K562 (cell line): Measurements from ENCODE around the gene RRAS. TPM values are rescaled to one million over a fixed set of nuclear protein-coding genes. Genes with fewer than 3 reads are reported as not detected.

Experiments
- ARHGAP35 ChIP-seq: fragments of 450-650 bp; IDR thresholded peaks from 2 replicates; pipeline ENCODE4 v1.6.1; 2018; ENCODE audit not compliant: partially characterized antibody
- ARID2 ChIP-seq: fragments of 450-650 bp; IDR thresholded peaks from 2 replicates; pipeline ENCODE4 v1.6.1; 2017; ENCODE audit warnings: antibody characterized with exemption, mild to moderate bottlenecking
- ASH1L ChIP-seq: fragments of 450-650 bp; IDR thresholded peaks from 2 replicates; pipeline ENCODE4 v1.6.1; 2018; ENCODE audit warnings: borderline replicate concordance, mild to moderate bottlenecking, low read depth; ENCODE audit not compliant: partially characterized antibody
- GTF2F1 ChIP-seq: IDR thresholded peaks from 2 replicates; pipeline ENCODE4 v1.6.1; 2011; ENCODE audit warnings: low read depth, low read length, improper control_type of control experiment
- HLTF ChIP-seq: fragments of 450-650 bp; IDR thresholded peaks from 2 replicates; pipeline ENCODE4 v1.6.1; 2016
- MIER1 ChIP-seq: fragments of 450-650 bp; IDR thresholded peaks from 2 replicates; pipeline ENCODE4 v1.6.1; 2016; ENCODE audit warnings: antibody characterized with exemption, mild to moderate bottlenecking, low read depth
- NFATC3 ChIP-seq: fragments of 450-650 bp; IDR thresholded peaks from 2 replicates; pipeline ENCODE4 v1.6.1; 2017; ENCODE audit warnings: mild to moderate bottlenecking
- NR2C2 ChIP-seq, 2 experiments: fragments of 200-800 bp in 1 of 2; sonication (Bioruptor generic) in 1 of 2; sonication (generic) in 1 of 2; formaldehyde crosslinking in 1 of 2; IDR thresholded peaks; 2 replicates each; pipeline versions ENCODE4 v1.6.1 to v1.8.0; 2016 to 2022; ENCODE audit warnings: mild to moderate bottlenecking in 1 of 2, missing compliant biosample characterization in 1 of 2, missing genetic modification characterization in 1 of 2, missing genetic modification reagents in 1 of 2
- RFX5 ChIP-seq: IDR thresholded peaks from 2 replicates; pipeline ENCODE4 v1.6.1; 2011; ENCODE audit warnings: low read depth, mild to moderate bottlenecking, improper control_type of control experiment, low read length
- RNF219 ChIP-seq: fragments of 250-450 bp; sonication (Bioruptor Pico); IDR thresholded peaks from 2 replicates; pipeline ENCODE4 v1.5.0; 2022; ENCODE audit warnings: mild to moderate bottlenecking
- SIN3B ChIP-seq: fragments of 450-650 bp; IDR thresholded peaks from 2 replicates; pipeline ENCODE4 v1.6.1; 2017; ENCODE audit warnings: low read depth, mild to moderate bottlenecking, moderate library complexity
- SIX5 ChIP-seq, 2 experiments: IDR thresholded peaks; 2 replicates each; pipeline ENCODE4 v1.6.1; 2011; ENCODE audit warnings: low read length in 2 of 2, borderline replicate concordance in 1 of 2, low read depth in 1 of 2, mild to moderate bottlenecking in 1 of 2, moderate library complexity in 1 of 2; ENCODE audit not compliant: insufficient read depth in 1 of 2
- TAF15 ChIP-seq: fragments of 200-400 bp; formaldehyde crosslinking; IDR thresholded peaks from 2 replicates; pipeline ENCODE4 v1.6.1; 2017; ENCODE audit warnings: mild to moderate bottlenecking, low read depth, low read length, moderate library complexity
- TCF7L2 ChIP-seq: fragments of 150-350 bp; IDR thresholded peaks from 2 replicates; pipeline ENCODE4 v1.6.1; 2016; ENCODE audit warnings: low read depth, mild to moderate bottlenecking, low read length, moderate library complexity
- TFE3 ChIP-seq: fragments of 450-650 bp; formaldehyde crosslinking; IDR thresholded peaks from 2 replicates; pipeline ENCODE4 v1.4.0; 2020; ENCODE audit warnings: mild to moderate bottlenecking, mixed read lengths
- ZBTB8A ChIP-seq: fragments of 450-650 bp; IDR thresholded peaks from 2 replicates; pipeline ENCODE4 v1.6.1; 2018; ENCODE audit warnings: mild to moderate bottlenecking, moderate library complexity; ENCODE audit not compliant: partially characterized antibody
- ZNF239 ChIP-seq: fragments of 250-450 bp; sonication (Bioruptor Pico); IDR thresholded peaks from 2 replicates; pipeline ENCODE4 v1.4.0; 2020; ENCODE audit warnings: mild to moderate bottlenecking
- ZNF57 ChIP-seq: fragments of 450-650 bp; formaldehyde crosslinking; IDR thresholded peaks from 2 replicates; pipeline ENCODE4 v1.4.0; 2020; ENCODE audit warnings: mild to moderate bottlenecking, moderate library complexity
- ZNF699 ChIP-seq: fragments of 250-450 bp; sonication (Bioruptor Pico); IDR thresholded peaks from 2 replicates; pipeline ENCODE4 v1.8.0; 2021; ENCODE audit warnings: mild to moderate bottlenecking, moderate library complexity; ENCODE audit not compliant: insufficient replicate concordance
- ZZZ3 ChIP-seq: fragments of 450-650 bp; IDR thresholded peaks from 2 replicates; pipeline ENCODE4 v1.6.1; 2016; ENCODE audit warnings: antibody characterized with exemption, mild to moderate bottlenecking, moderate library complexity
- polyA plus RNA-seq, 8 experiments: library from polyadenylated mRNA; depleted of rRNA in 4 of 8; stranded (reverse) in 5 of 8; unstranded in 3 of 8; fragments of >200 nt; fragmentation: Nextera tagmentation in 2 of 8; fragmentation: Illumina TruSeq in 1 of 8; extraction: Ambion mirVana in 2 of 8; extraction: Trizol in 1 of 8; gene quantifications; 2 replicates each; pipeline versions ENCODE4 v1.2.1 to v1.2.3, GENCODE V29; 2011 to 2014; ENCODE audit warnings: inconsistent platforms in 1 of 8, missing spikeins in 1 of 8
- total RNA-seq, 7 experiments: library from RNA; depleted of rRNA in 6 of 7; stranded (reverse); fragments of >200 nt in 6 of 7; fragmentation: Illumina TruSeq in 2 of 7; extraction: Trizol in 2 of 7; gene quantifications; 2 replicates each; pipeline versions ENCODE4 v1.2.1 to v1.2.3, GENCODE V29; 2011 to 2021; ENCODE audit warnings: low replicate concordance in 1 of 7
- TF ChIP-seq, protein P1 (sequence below): fragments of 250-450 bp; sonication (Bioruptor Pico); IDR thresholded peaks from 2 replicates; pipeline ENCODE4 v1.5.0; 2021; ENCODE audit warnings: mild to moderate bottlenecking, moderate library complexity

The RRAS gene
- total and polyA plus RNA-seq, 9 of the 15 experiments (the other 6 are each of a cell fraction or from before 2014, with no cell fraction given), result 0.70 to 17.3 (median 8.2) TPM

- no peak for TF ChIP-seq RNF219
- TF ChIP-seq GTF2F1, result peak; percentile 90; the same call in 1 of the 2 replicates
- TF ChIP-seq ZNF239 (CRISPR knock-in tag), result no peak
- TF ChIP-seq SIX5 (IDR thresholded peaks at IDR 0.05; ENCODE audit: borderline replicate concordance in 1 of 2, insufficient read depth in 1 of 2, low read depth in 1 of 2, low read length in 2 of 2), result no peak
- peak; percentile 70; the same call in 1 of the 2 replicates for TF ChIP-seq MIER1
- TF ChIP-seq ASH1L, result no peak
- TF ChIP-seq TAF15, result no peak
- no peak for TF ChIP-seq ZZZ3
- no peak for TF ChIP-seq ARID2
- no peak for TF ChIP-seq TFE3 (CRISPR knock-in tag)
- no peak for TF ChIP-seq TCF7L2
- TF ChIP-seq, protein P1, sequence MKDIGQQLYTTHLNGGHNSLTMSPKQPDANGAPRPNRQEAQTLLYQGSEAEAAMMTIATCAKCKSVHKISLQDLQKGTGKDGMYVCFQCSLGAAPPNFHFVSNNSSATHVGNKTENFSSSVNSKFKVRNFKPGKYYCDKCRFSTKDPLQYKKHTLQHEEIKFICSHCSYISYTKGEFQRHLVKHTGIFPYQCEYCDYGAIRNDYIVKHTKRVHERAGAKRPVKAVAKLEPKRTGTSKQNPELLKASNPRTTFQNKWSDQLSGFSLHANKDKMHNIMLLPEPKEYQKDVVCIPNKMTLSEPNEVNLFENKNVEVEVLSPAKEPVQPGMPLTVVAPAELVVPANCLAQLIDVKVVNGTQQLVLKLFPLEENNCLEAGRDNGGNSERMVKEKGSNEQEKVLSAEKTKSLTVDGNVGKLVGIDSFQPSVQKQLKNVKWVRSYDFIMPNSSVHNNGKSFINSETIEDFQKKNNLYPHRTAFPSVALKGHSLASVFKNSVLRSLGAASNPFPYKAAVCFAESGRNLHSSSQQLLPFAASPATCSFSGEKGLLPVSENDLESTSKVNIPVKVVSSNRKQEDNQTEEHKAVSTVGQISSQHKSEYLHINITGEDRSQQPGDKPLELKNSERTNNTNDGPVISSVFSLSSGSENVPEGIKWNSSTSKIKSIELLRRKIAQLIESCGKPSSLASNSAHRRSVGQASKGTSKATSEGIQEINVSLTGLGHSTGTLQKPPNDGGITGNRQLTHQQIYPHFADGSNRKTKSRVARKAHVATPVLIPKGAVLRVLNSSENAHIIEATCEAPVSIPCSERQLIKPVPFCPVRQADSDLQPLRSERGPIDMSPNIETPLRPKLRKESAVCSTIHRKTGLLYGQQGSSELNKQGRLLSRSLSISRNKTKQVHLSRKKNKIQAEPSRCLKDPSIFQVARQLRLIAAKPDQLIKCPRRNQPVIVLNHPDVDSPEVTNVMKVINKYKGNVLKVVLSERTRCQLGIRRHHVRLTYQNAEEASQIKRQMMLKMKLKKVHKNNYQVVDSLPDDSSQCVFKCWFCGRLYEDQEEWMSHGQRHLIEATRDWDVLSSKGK, result no peak
- peak; percentile 65; the same call in 1 of the 2 replicates for TF ChIP-seq NR2C2 (CRISPR knock-in tag; IDR thresholded peaks at IDR 0.05)
- peak; percentile 59; the same call in 1 of the 2 replicates for TF ChIP-seq NR2C2 (tag; IDR thresholded peaks at IDR 0.05)
- TF ChIP-seq RFX5, result no peak
- TF ChIP-seq SIN3B, result no peak
- TF ChIP-seq ZNF57 (CRISPR knock-in tag), result no peak
- no peak for TF ChIP-seq ZNF699 (CRISPR knock-in tag)
- TF ChIP-seq ARHGAP35, result no peak
- TF ChIP-seq NFATC3, result no peak
- TF ChIP-seq ZBTB8A, result no peak
- TF ChIP-seq HLTF, result 0 out of 2 replicates have a peak, but pooled peaks have one; percentile 25
These were observed 49.6 kb downstream of the RRAS start (continued) for GRCh38 chr19:49590071-49590970.
